NCI-H748 (cell line): Measurements from ENCODE around the gene MSANTD3.
A peak's percentile ranks its signal among the peaks of the same experiment; 100 is the strongest.
"Not testable (repeated sequence)": the region's sequence is repeated elsewhere in the genome, so short reads cannot be mapped to it uniquely, and the experiment has no call there.

Experiments
- DNase-seq: peaks from one replicate; lab custom pipeline; 2025; ENCODE audit not compliant: unreplicated experiment; lab: John Stamatoyannopoulos, UW

The MSANTD3 gene

DNA sequence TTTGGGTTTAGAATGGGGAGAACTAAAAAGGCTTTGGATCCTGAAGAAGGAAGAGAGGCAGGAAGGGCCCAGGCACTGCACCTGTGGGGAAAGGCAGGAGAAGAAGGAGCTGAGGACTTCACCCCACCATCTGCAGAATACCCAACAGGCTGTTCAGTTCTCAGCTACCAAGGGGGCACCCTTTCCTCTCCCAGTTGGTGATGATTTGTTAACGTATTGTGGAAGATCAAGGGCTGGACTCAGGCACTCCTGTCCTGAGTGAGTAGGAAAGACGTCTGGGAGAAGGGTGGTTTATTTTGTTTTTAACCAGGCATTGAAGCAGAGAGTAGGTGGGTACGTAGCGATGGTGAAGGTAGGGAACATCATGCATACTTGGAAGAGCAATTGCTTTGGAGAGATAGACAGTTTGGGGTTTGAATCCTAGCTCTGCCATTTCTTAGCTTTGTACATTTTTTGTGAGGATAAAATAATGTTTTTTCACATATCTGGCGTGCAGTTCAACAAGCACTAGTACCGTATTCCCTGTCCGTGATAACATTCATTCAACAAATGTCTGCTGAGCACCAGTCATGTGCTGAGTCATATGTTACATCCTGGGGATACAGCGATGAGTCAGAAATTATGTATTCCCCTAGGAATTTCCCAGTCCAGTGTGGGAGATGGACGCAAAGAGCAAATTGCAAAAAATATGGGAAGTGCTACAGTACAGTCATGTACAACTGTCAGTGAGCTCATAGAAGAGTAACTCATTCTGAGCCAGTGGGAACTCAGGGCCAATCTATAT lies 2.1 kb downstream of the MSANTD3 start:
- DNase-seq: no peak

- DNase-seq: no peak
Measured at GRCh38 chr9:100430286-100430940, 3.5 kb downstream of the MSANTD3 start.

DNA sequence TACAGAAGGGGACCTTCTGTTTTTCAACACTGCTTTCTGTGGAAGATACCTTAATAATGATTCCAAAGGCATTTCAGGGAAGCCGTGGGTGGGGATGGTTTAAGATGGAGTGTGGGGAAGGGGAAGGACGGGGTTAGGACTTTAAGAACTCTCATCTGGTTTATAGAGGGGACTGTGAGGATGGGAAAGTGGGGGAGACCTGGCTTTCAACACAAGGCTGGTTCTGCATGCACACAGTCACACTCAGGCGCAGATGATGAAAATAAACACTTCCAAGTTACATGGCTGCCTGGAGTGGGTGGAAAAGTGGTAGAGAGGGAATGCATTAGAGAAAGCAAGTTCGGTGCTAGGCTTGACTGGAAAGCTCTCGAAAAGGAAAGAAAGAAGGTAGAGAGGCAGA lies 4.9 kb downstream of the MSANTD3 start:
- DNase-seq: no peak

GRCh38 chr9:100432736-100433135 lies 5.8 kb downstream of the MSANTD3 start:
- DNase-seq: no peak

- no peak for DNase-seq
Measured at GRCh38 chr9:100436571-100436970, 9.6 kb downstream of the MSANTD3 start.

DNA sequence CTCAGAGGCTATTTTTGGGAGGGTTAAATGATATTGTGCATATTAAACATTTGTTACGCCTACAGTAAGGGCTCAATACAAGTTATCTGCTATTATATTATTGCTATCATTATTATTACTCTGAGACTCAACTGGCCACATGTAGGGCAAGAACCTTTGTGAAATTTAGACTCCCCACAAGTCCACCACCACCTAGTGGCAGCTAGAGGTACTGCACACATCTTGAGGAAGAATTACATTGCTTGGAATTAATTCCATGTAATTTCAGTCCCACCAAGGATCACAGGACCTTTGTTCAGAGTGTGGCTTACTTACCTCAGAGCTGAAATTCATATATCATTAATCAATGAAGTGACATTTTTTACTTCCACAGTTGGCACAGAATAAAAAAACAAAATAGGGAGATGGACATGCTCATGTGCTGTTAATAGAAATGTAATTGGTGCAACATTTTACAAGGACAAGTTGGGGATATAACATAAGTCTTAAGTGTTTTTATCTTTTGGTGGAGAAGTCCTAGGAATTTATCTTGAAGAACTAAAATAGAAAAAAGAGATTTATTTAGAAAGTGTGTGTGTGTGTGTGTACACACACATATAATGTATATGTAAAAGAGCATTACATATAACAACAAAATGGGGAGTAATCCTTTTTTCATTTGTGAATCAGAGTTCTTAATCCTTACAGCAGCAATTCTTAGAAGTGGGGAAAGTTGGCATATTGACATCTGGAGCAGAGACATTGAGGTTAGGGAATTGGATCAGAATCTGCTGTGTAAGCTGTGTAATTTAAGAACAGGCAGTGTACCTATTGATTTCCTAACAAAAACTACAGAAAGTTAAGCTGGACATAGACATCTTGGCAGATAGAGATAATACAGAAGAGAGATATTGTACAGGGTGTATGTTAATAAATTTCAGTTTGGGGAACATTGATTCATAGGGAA lies 11.2 kb downstream of the MSANTD3 start:
- peak; percentile 73 for DNase-seq

GRCh38 chr9:100440071-100440470 lies 13.1 kb downstream of the MSANTD3 start:
- DNase-seq: no peak

DNA sequence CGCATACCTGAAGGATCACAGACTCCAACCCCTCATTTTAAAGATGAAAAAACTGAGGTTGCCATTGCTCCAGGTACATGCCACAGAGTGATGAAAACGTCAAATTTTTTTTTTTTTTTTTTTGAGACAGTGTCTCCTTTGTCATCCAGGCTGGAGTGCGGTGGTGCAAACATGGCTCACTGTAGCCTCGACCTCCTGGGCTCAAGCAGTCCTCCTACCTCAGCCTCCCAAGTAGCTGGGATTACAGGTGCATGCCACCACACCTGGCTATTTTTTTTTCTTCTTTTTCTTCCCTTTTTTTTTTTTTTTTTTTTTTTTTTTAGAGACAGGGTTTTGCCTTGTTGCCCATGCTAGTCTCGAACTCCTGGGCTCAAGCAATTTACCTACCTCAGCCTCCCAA lies 13.5 kb downstream of the MSANTD3 start:
- DNase-seq: not testable (repeated sequence)

DNA sequence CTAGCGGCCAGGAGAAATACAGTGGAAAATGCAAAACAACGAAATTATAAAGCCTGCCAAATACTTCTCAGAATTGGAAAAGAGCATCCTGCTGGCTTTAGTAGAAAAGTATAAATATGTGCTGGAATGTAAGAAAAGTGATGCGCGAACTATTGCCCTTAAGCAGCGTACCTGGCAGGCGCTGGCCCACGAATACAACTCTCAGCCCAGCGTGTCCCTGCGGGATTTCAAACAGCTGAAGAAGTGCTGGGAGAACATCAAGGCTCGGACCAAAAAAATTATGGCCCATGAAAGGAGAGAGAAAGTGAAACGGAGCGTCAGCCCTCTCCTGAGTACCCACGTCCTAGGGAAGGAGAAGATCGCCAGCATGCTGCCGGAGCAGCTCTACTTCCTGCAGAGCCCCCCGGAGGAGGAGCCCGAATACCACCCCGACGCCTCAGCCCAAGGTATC lies 15.0 kb downstream of the MSANTD3 start:
- no peak for DNase-seq

GRCh38 chr9:100443781-100444768 lies 17.1 kb downstream of the MSANTD3 start:
- no peak for DNase-seq

DNA sequence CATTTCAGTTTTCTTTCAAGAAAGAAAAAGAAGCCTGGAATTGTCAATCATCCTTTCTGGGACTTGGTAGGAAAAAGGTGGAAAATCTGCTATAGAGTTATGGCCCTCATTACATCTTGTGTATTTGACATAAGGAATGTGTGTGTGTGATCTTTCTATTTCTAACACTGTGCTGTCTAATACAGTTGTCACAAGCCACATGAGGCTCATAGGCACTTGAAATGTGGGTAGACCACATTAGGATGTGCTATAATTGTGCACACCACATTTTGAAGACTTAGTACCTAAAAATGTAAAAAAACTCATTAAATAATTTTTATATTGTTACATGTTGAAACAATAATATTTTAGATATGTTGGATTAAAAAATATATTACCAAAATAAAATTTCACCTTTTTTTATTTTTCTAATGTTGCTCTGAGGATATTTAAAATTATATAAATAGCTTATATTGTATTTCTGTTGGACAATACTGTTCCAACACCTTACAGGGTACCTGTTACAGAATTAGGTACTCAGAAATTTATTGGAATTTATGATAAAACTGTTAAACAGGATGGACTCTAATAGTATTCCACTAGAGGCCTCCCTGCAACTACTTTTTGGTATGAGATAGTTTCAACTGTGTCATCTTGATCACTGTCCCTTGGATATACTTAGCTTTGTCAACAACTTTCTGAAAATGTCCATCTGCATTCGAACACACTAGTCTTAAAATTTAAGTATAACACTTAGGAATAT lies 18.4 kb downstream of the MSANTD3 start:
- DNase-seq: no peak

GRCh38 chr9:100445903-100446549 lies 19.1 kb downstream of the MSANTD3 start:
- no peak for DNase-seq

DNA sequence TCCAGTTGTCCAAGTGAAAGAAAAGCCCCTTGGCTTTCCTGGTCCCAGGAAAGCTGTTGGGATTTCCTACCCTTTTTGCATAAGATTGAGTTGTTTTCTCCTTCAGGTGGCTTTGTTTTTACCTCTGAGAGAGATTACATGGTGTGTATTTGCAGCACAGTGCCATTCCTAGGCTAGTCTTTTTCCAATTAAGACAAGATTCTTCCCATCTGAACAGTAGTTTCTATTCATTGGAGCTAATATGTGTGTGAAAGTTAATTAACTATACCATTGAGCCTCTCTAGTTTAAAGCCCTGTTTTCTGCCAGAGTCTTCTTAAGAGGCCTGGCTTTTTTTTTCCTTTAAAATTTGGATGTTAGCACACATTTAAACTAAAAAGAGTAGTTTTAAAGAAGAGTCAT lies 20.1 kb downstream of the MSANTD3 start:
- DNase-seq: no peak

- no peak for DNase-seq
Measured at GRCh38 chr9:100448266-100448665, 21.3 kb downstream of the MSANTD3 start.

GRCh38 chr9:100449420-100449819 lies 22.5 kb downstream of the MSANTD3 start:
- no peak for DNase-seq

DNA sequence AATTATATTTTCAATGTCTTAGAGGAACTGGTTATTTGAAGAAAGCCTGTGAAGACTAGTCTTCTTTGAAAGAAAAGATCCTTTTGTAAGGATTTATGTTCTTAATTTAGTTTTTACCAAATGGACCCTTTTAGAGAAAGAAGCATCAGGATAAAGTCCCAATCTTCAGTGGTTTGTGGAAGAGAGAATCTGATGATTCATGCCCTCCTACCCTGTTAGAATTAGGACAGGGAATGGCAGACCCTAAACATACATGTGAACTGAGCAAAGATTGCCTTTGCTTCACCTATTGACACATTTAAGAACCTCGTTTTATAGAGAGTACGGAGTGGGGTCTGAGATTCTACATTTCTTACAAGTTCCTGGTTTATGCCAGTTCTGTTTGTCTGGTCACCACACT lies 26.0 kb downstream of the MSANTD3 start:
- DNase-seq: no peak

GRCh38 chr9:100455470-100455869 lies 28.5 kb downstream of the MSANTD3 start:
- DNase-seq: no peak

- DNase-seq: no peak
Measured at GRCh38 chr9:100457517-100457916, 30.6 kb downstream of the MSANTD3 start.

GRCh38 chr9:100459963-100460362 lies 33.0 kb downstream of the MSANTD3 start:
- no peak for DNase-seq
